Stimulated activated naive B cell treated with anti-CD40 and anti-IgM and Interleukin-4, amounts not matched to agents 10 μg/mL and 1 μg/mL and 100 μg/mL, for 72 hours (primary cell): ENCODE data around the gene CCDC91.
"Not testable (repeated sequence)": the region's sequence is repeated elsewhere in the genome, so short reads cannot be mapped to it uniquely, and the experiment has no call there.

Source experiments
- ATAC-seq, 2 donors: fragments of 150-1000 bp; cut with Tn5 transposase; replicated peaks; 2 replicates each; pipeline ENCODE4 v1.10.0; 2021; ENCODE audit warnings: moderate library complexity in 1 of 2
- DNase-seq: peaks from one replicate; pipeline ENCODE4 v3.0.0; 2021
- H3K27ac Mint-ChIP-seq: one replicate; pipeline ENCODE4 v1.8.0; 2022; ENCODE audit warnings: mild to moderate bottlenecking, mixed read lengths
- H3K27me3 Mint-ChIP-seq, 2 donors: one replicate each; pipeline ENCODE4 v1.8.0; 2022; ENCODE audit warnings: mixed read lengths in 2 of 2
- H3K36me3 Mint-ChIP-seq, 2 donors: one replicate each; pipeline ENCODE4 v1.8.0; 2022; ENCODE audit warnings: mixed read lengths in 2 of 2, mild to moderate bottlenecking in 1 of 2
- H3K4me1 Mint-ChIP-seq, 2 donors: one replicate each; pipeline ENCODE4 v1.8.0; 2022; ENCODE audit warnings: mixed read lengths in 2 of 2, mild to moderate bottlenecking in 1 of 2
- H3K4me3 Mint-ChIP-seq, 2 donors: one replicate each; pipeline ENCODE4 v1.8.0; 2022; ENCODE audit warnings: mild to moderate bottlenecking in 2 of 2, mixed read lengths in 2 of 2, moderate library complexity in 1 of 2
- H3K9me3 Mint-ChIP-seq, 2 donors: one replicate each; pipeline ENCODE4 v1.8.0; 2022; ENCODE audit warnings: mixed read lengths in 2 of 2, mild to moderate bottlenecking in 1 of 2

Gene CCDC91

GRCh38 chr12:28201136-28201535 is 10.9 kb downstream of the CCDC91 start:
- Mint-ChIP-seq H3K4me1 (peaks cover 5 to 16% of the 10 kb centered on the region in 2 donors), H3K36me3 (peaks cover 8 to 12% of the 10 kb centered on the region in 2 donors)
- H3K27me3 Mint-ChIP-seq, DNase-seq, H3K9me3 Mint-ChIP-seq, H3K27ac Mint-ChIP-seq, ATAC-seq, H3K4me3 Mint-ChIP-seq: not testable (repeated sequence)

- H3K4me3 Mint-ChIP-seq, result no peak overlapping the region
- peaks cover 8 to 12% of the 10 kb centered on the region in 2 donors for H3K36me3 Mint-ChIP-seq
- peaks cover 2 to 20% of the 10 kb centered on the region in 2 donors for H3K4me1 Mint-ChIP-seq
- H3K27me3 Mint-ChIP-seq, result no peaks in the 10 kb centered on the region
- H3K27ac Mint-ChIP-seq, result no peak overlapping the region
- ATAC-seq (no peak), DNase-seq (no peak)
- peaks cover 4 to 5% of the 10 kb centered on the region in 2 donors for H3K9me3 Mint-ChIP-seq
Observed at GRCh38 chr12:28202374-28203130, 12.3 kb downstream of the CCDC91 start.

- Mint-ChIP-seq H3K4me3 (no peak overlapping the region), H3K9me3 (peaks cover 6 to 10% of the 10 kb centered on the region in 2 donors), H3K36me3 (peaks cover 27 to 30% of the 10 kb centered on the region in 2 donors), H3K4me1 (peaks cover 11 to 36% of the 10 kb centered on the region in 2 donors), H3K27ac (no peak overlapping the region), H3K27me3 (no peaks in the 10 kb centered on the region)
- DNase-seq (no peak), ATAC-seq (no peak)
Observed at GRCh38 chr12:28209782-28210181, 19.5 kb downstream of the CCDC91 start.

GRCh38 chr12:28212182-28212581 is 21.9 kb downstream of the CCDC91 start:
- Mint-ChIP-seq H3K36me3 (peaks cover 24 to 28% of the 10 kb centered on the region in 2 donors), H3K27ac (no peak overlapping the region), H3K4me1 (peaks cover 9 to 35% of the 10 kb centered on the region in 2 donors), H3K4me3 (no peak overlapping the region), H3K9me3 (peaks cover 6 to 10% of the 10 kb centered on the region in 2 donors), H3K27me3 (no peaks in the 10 kb centered on the region)
- no peak for ATAC-seq
- DNase-seq, result no peak

DNA sequence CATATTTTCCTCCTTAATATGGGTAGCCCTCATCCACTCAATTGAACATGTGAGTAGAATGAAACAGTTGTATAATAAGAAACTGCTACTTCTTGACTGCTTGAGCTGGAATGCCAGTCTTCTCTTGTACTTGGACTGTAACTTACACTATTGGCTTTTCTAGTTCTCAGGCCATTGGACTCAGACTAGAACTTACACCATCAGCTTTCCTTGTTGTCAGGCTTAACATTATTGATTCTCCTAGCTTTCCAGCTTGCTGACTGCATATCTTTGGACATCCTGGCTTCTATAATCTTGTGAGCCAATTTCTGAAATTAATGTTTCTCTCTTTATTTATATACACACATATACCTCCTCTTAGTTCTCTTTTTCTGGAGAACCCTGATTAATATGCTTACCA is 24.8 kb downstream of the CCDC91 start:
- Mint-ChIP-seq H3K27ac (no peak overlapping the region), H3K27me3 (no peaks in the 10 kb centered on the region), H3K9me3 (peaks cover 0 to 3% of the 10 kb centered on the region in 2 donors), H3K4me1 (peaks cover 14 to 46% of the 10 kb centered on the region in 2 donors), H3K36me3 (peaks cover 19 to 22% of the 10 kb centered on the region in 2 donors), H3K4me3 (no peak overlapping the region)
- DNase-seq (no peak), ATAC-seq (no peak)

GRCh38 chr12:28216016-28216415 is 25.8 kb downstream of the CCDC91 start:
- peaks cover 14 to 46% of the 10 kb centered on the region in 2 donors for H3K4me1 Mint-ChIP-seq
- H3K36me3 Mint-ChIP-seq, result peaks cover 17 to 18% of the 10 kb centered on the region in 2 donors
- DNase-seq (no peak), ATAC-seq (no peak)
- H3K4me3 Mint-ChIP-seq, result no peak overlapping the region
- no peak overlapping the region for H3K27ac Mint-ChIP-seq
- H3K9me3 Mint-ChIP-seq, result peaks cover 0 to 3% of the 10 kb centered on the region in 2 donors
- H3K27me3 Mint-ChIP-seq, result no peaks in the 10 kb centered on the region

GRCh38 chr12:28217805-28218204 is 27.5 kb downstream of the CCDC91 start:
- peak; percentile 93 for ATAC-seq
- Mint-ChIP-seq H3K36me3 (peaks cover 13 to 15% of the 10 kb centered on the region in 2 donors), H3K4me3 (peak overlapping the region; percentile 4 to 8), H3K4me1 (peaks cover 20 to 54% of the 10 kb centered on the region in 2 donors), H3K9me3 (peaks cover 0 to 3% of the 10 kb centered on the region in 2 donors), H3K27ac (peak overlapping the region; percentile 1), H3K27me3 (no peaks in the 10 kb centered on the region)
- DNase-seq, result no peak

GRCh38 chr12:28218875-28219274 is 28.6 kb downstream of the CCDC91 start:
- no peak overlapping the region for H3K4me3 Mint-ChIP-seq
- H3K9me3 Mint-ChIP-seq, result no peaks in the 10 kb centered on the region
- H3K27ac Mint-ChIP-seq, result no peak overlapping the region
- ATAC-seq (no peak), DNase-seq (no peak)
- no peaks in the 10 kb centered on the region for H3K27me3 Mint-ChIP-seq
- H3K36me3 Mint-ChIP-seq, result peaks cover 8 to 10% of the 10 kb centered on the region in 2 donors
- H3K4me1 Mint-ChIP-seq, result peaks cover 25 to 63% of the 10 kb centered on the region in 2 donors

- Mint-ChIP-seq H3K9me3 (no peaks in the 10 kb centered on the region), H3K27ac (no peak overlapping the region), H3K27me3 (no peaks in the 10 kb centered on the region), H3K36me3 (peaks cover 6 to 8% of the 10 kb centered on the region in 2 donors), H3K4me3 (no peak overlapping the region), H3K4me1 (peaks cover 20 to 61% of the 10 kb centered on the region in 2 donors)
- DNase-seq (no peak), ATAC-seq (no peak)
Observed at GRCh38 chr12:28219827-28220226, 29.6 kb downstream of the CCDC91 start.

DNA sequence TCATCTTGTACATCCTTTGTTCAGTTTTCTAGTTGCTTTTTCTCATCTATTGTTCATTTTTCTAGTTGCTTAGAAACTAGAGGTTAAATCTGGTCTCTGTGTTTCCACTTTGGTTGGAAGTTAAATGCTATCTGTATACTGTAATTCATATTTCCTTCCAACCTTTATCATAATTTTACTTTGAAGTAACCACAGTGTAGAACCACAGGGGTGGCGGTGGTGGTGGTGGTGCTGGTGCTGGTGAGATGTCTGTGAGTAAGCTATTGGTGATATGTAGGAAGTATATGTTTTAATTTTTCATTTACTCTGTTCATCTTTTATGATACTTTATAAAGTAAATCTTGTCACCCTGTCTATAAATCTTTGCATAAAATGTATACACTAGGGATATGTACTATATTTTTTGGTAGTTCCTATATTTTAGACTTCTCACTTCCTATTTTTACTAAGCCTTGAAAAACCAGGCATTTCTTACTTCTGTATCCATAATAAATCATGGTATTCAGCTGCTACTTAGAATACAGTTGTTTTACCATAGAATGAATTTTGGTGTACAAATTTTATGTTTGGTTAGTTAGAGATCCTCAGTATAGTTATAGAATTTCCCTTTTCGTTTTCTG is 31.9 kb downstream of the CCDC91 start:
- peaks cover 0 to 2% of the 10 kb centered on the region in 2 donors for H3K9me3 Mint-ChIP-seq
- H3K36me3 Mint-ChIP-seq, result peaks cover 12 to 25% of the 10 kb centered on the region in 2 donors
- H3K4me3 Mint-ChIP-seq, result no peak overlapping the region
- DNase-seq (no peak), ATAC-seq (peak; percentile 12 to 48)
- H3K27ac Mint-ChIP-seq, result peak overlapping the region; percentile 17
- peaks cover 26 to 57% of the 10 kb centered on the region in 2 donors for H3K4me1 Mint-ChIP-seq
- H3K27me3 Mint-ChIP-seq, result no peaks in the 10 kb centered on the region

- Mint-ChIP-seq H3K36me3 (peaks cover 17 to 30% of the 10 kb centered on the region in 2 donors), H3K27me3 (no peaks in the 10 kb centered on the region), H3K4me3 (no peak overlapping the region), H3K9me3 (peaks cover 0 to 2% of the 10 kb centered on the region in 2 donors), H3K4me1 (peaks cover 27 to 57% of the 10 kb centered on the region in 2 donors), H3K27ac (no peak overlapping the region)
- ATAC-seq (peak; percentile 93 to 97), DNase-seq (no peak)
Observed at GRCh38 chr12:28223025-28223554, 32.8 kb downstream of the CCDC91 start.

GRCh38 chr12:28223858-28224257 is 33.6 kb downstream of the CCDC91 start:
- Mint-ChIP-seq H3K36me3 (peaks cover 15 to 30% of the 10 kb centered on the region in 2 donors), H3K27me3 (no peaks in the 10 kb centered on the region), H3K4me1 (peaks cover 26 to 55% of the 10 kb centered on the region in 2 donors), H3K27ac (no peak overlapping the region), H3K9me3 (peaks cover 0 to 2% of the 10 kb centered on the region in 2 donors), H3K4me3 (no peak overlapping the region)
- DNase-seq, result no peak
- no peak for ATAC-seq

DNA sequence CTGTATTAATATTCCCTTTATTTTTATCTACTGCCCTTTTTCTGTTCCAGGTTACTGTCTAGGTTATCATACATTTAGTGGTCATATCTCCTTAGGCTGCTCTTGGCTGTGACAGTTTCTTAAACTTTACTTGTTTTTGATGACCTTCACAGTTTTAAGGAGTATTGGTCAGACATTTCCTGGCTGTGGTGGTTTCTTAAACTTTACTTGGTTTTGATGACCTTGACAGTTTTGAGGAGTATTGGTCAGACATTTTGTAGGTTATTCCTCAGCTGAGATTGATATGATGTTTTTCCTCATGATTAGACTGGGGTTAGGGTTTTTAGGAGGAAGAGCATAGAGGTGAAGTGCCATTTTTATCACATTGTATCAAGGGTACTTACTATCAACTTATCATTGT is 36.4 kb downstream of the CCDC91 start:
- no peaks in the 10 kb centered on the region for H3K27me3 Mint-ChIP-seq

GRCh38 chr12:28227251-28227650 is 37.0 kb downstream of the CCDC91 start:
- peaks cover 11 to 25% of the 10 kb centered on the region in 2 donors for H3K36me3 Mint-ChIP-seq
- no peak overlapping the region for H3K27ac Mint-ChIP-seq
- no peaks in the 10 kb centered on the region for H3K27me3 Mint-ChIP-seq
- H3K4me1 Mint-ChIP-seq, result peaks cover 30 to 53% of the 10 kb centered on the region in 2 donors
- peaks cover 0 to 2% of the 10 kb centered on the region in 2 donors for H3K9me3 Mint-ChIP-seq
- no peak for DNase-seq
- no peak for ATAC-seq
- H3K4me3 Mint-ChIP-seq, result no peak overlapping the region

More for the DNA sequence above, 36.4 kb downstream of the CCDC91 start:
- Mint-ChIP-seq H3K4me3 (no peak overlapping the region), H3K4me1 (peaks cover 35 to 59% of the 10 kb centered on the region in 2 donors), H3K9me3 (peaks cover 0 to 2% of the 10 kb centered on the region in 2 donors), H3K27ac (no peak overlapping the region), H3K36me3 (peaks cover 11 to 25% of the 10 kb centered on the region in 2 donors)
- DNase-seq (no peak), ATAC-seq (no peak)
